Tibial nerve (tissue), 4 donors: ENCODE results near the gene HTT.

ENCODE experiments used
- EP300 ChIP-seq, 2 donors: sonication (generic); formaldehyde crosslinking; IDR thresholded peaks; one replicate each; pipeline ENCODE4 v1.6.1; 2017; ENCODE audit warnings: antibody characterized with exemption in 2 of 2, mild to moderate bottlenecking in 1 of 2
- POLR2A ChIP-seq, 2 donors: fragments of 450-650 bp; IDR thresholded peaks; one replicate each; pipeline ENCODE4 v1.6.1; 2017; ENCODE audit warnings: antibody characterized with exemption in 2 of 2, mild to moderate bottlenecking in 2 of 2, moderate library complexity in 2 of 2
- TF ChIP-seq, protein P1 (sequence below), 5 experiments: fragments of 200-600 bp in 3 of 5; fragments of 450-650 bp in 2 of 5; sonication (generic) in 3 of 5; IDR thresholded peaks; one replicate each; pipeline ENCODE4 v1.5.1; 2016 to 2019; ENCODE audit warnings: antibody characterized with exemption in 5 of 5, mild to moderate bottlenecking in 3 of 5, moderate library complexity in 2 of 5

DNA sequence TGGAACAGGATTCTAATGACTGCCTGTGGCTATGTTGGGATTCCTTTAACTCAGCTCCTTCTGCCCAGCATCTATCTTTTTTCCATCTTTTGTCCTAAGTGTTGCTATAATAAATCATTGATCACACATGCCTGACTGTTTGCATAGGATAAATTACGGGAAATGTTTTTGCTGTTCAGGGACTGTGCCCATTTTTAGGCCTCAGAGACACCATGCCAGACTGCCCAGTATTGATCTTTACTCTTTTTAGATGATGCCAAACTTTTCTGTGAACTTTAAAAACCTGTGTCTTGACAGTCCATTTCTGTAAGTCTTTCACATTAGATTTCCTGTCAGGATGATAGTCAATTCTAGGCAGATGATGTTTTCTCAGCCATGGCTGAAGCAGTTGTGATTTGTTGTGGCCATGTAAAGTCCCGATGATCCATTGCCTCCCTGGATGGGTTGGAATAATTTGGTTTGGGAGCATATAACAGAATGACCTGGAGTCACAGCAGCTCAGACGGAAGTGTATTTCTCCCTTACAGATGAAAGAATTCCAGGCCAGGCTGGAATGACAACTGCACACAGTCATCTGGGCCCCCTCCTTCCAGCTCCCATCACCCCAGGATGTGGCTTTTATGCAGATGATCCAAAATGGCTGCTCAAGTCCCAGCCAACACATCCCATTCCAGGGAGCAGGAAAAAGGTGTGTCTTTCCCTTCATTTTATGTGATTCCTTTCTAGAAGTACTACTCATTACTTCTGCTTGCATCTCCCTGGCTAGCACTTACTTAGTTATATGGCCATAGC is 3.6 kb upstream of the HTT start:
- TF ChIP-seq, protein P1, sequence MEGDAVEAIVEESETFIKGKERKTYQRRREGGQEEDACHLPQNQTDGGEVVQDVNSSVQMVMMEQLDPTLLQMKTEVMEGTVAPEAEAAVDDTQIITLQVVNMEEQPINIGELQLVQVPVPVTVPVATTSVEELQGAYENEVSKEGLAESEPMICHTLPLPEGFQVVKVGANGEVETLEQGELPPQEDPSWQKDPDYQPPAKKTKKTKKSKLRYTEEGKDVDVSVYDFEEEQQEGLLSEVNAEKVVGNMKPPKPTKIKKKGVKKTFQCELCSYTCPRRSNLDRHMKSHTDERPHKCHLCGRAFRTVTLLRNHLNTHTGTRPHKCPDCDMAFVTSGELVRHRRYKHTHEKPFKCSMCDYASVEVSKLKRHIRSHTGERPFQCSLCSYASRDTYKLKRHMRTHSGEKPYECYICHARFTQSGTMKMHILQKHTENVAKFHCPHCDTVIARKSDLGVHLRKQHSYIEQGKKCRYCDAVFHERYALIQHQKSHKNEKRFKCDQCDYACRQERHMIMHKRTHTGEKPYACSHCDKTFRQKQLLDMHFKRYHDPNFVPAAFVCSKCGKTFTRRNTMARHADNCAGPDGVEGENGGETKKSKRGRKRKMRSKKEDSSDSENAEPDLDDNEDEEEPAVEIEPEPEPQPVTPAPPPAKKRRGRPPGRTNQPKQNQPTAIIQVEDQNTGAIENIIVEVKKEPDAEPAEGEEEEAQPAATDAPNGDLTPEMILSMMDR (IDR thresholded peaks at IDR 0.05): no peak
- no peak for TF ChIP-seq POLR2A (IDR thresholded peaks at IDR 0.05)
- TF ChIP-seq EP300 (IDR thresholded peaks at IDR 0.05): no peak
